ENCODE data around the gene CSAD. TPM values are rescaled to one million over a fixed set of nuclear protein-coding genes. Genes with fewer than 3 reads are reported as not detected.

CSAD gene
- total and polyA plus RNA-seq, 2 donors (not counting 1 experiment from before 2014, with no cell fraction given): 57.0 to 64.6 TPM

- intact Hi-C loops (cut with micrococcal nuclease): no loop called here
- no peaks in the 10 kb centered on the region for H3K9me3 ChIP-seq (ENCODE audit: control extremely low read depth in 1 of 3, control insufficient read depth in 2 of 3, insufficient read depth in 1 of 3, low read length in 2 of 3)
- POLR2A ChIA-PET: no interaction called here
These were observed 33.1 kb downstream of the CSAD start for GRCh38 chr12:53147653-53148052.

GRCh38 chr12:53147181-53147580, 33.5 kb downstream of the CSAD start:
- no peaks in the 10 kb centered on the region for H3K79me2 ChIP-seq (ENCODE audit: control insufficient read depth, insufficient read depth, low read length)
- no peaks in the 10 kb centered on the region for H3K9me3 ChIP-seq (ENCODE audit: control extremely low read depth in 1 of 3, control insufficient read depth in 2 of 3, insufficient read depth in 1 of 3, low read length in 2 of 3)
- H3K4me1 ChIP-seq (ENCODE audit: control insufficient read depth in 2 of 2, insufficient read depth in 2 of 2, low read length in 2 of 2): no peaks in the 10 kb centered on the region
- ATAC-seq (ENCODE audit: low read depth): no peak
- no peak overlapping the region for H3K4me2 ChIP-seq (replicated peaks; ENCODE audit: low read depth, low read length, poor library complexity, severe bottlenecking)
- no peaks in the 10 kb centered on the region for H4K20me1 ChIP-seq (ENCODE audit: control insufficient read depth, insufficient read depth, low read length, poor library complexity, severe bottlenecking)
- ChIA-PET POLR2A (no interaction called here), CTCF (no interaction called here)
- no peaks in the 10 kb centered on the region for H3K27me3 ChIP-seq (replicated peaks in 1 of 4; ENCODE audit: control extremely low read depth in 1 of 4, control insufficient read depth in 3 of 4, insufficient read depth in 4 of 4, low read length in 3 of 4)
- H2AFZ ChIP-seq (ENCODE audit: insufficient read depth, low read depth, low read length, poor library complexity, severe bottlenecking): no peak overlapping the region
- no peak for DNase-seq
- Mint-ChIP-seq H3K9me3 (ENCODE audit: insufficient read depth) (no peaks in the 10 kb centered on the region), H3K27ac (no peak overlapping the region), H3K27me3 (peaks cover 5% of the 10 kb centered on the region), H3K4me3 (no peak overlapping the region), H3K4me1 (no peaks in the 10 kb centered on the region)
- no peak overlapping the region for H3K9ac ChIP-seq (ENCODE audit: low read length)
- WGBS (ENCODE audit: insufficient coverage): no CpG with 5 or more reads among the region's 5 CpGs
- H3K27ac ChIP-seq (ENCODE audit: low read length in 2 of 2): no peak overlapping the region
- H3K4me3 ChIP-seq (ENCODE audit: control extremely low read depth in 1 of 5, extremely low read depth in 1 of 5, insufficient read depth in 1 of 5, low read depth in 2 of 5, low read length in 4 of 5): no peak overlapping the region
- H3K36me3 ChIP-seq (replicated peaks in 1 of 2; ENCODE audit: control extremely low read depth in 1 of 2, control insufficient read depth in 1 of 2, extremely low read depth in 1 of 2, insufficient read depth in 2 of 2, low read length in 1 of 2): no peaks in the 10 kb centered on the region
- no peak for TF ChIP-seq EZH2 (IDR thresholded peaks at IDR 0.05; ENCODE audit: borderline replicate concordance, insufficient read depth, low read depth, low read length, poor library complexity, severe bottlenecking)
- TF ChIP-seq CTCF (IDR thresholded peaks at IDR 0.05): no peak
- intact Hi-C loops (cut with micrococcal nuclease): no loop called here

More at GRCh38 chr12:53147653-53148052, 33.1 kb downstream of the CSAD start:
- Histone ChIP-seq H3K27ac (ENCODE audit: low read length in 2 of 2) (no peak overlapping the region), H3K36me3 (replicated peaks in 1 of 2; ENCODE audit: control extremely low read depth in 1 of 2, control insufficient read depth in 1 of 2, extremely low read depth in 1 of 2, insufficient read depth in 2 of 2, low read length in 1 of 2) (no peaks in the 10 kb centered on the region), H4K20me1 (ENCODE audit: control insufficient read depth, insufficient read depth, low read length, poor library complexity, severe bottlenecking) (no peaks in the 10 kb centered on the region), H3K4me2 (replicated peaks; ENCODE audit: low read depth, low read length, poor library complexity, severe bottlenecking) (no peak overlapping the region), H2AFZ (ENCODE audit: insufficient read depth, low read depth, low read length, poor library complexity, severe bottlenecking) (no peak overlapping the region), H3K79me2 (ENCODE audit: control insufficient read depth, insufficient read depth, low read length) (no peaks in the 10 kb centered on the region), H3K27me3 (replicated peaks in 1 of 4; ENCODE audit: control extremely low read depth in 1 of 4, control insufficient read depth in 3 of 4, insufficient read depth in 4 of 4, low read length in 3 of 4) (no peaks in the 10 kb centered on the region), H3K4me1 (ENCODE audit: control insufficient read depth in 2 of 2, insufficient read depth in 2 of 2, low read length in 2 of 2) (no peaks in the 10 kb centered on the region), H3K9ac (ENCODE audit: low read length) (no peak overlapping the region), H3K4me3 (ENCODE audit: control extremely low read depth in 1 of 5, extremely low read depth in 1 of 5, insufficient read depth in 1 of 5, low read depth in 2 of 5, low read length in 4 of 5) (no peak overlapping the region)
- CTCF ChIA-PET: no interaction called here
- peaks cover 3% of the 10 kb centered on the region for H3K27me3 Mint-ChIP-seq
- H3K4me1 Mint-ChIP-seq: no peaks in the 10 kb centered on the region
- DNase-seq (no peak), ATAC-seq (ENCODE audit: low read depth) (no peak)
- no CpG with 5 or more reads among the region's 15 CpGs for WGBS (ENCODE audit: insufficient coverage)
- TF ChIP-seq EZH2 (IDR thresholded peaks at IDR 0.05; ENCODE audit: borderline replicate concordance, insufficient read depth, low read depth, low read length, poor library complexity, severe bottlenecking) (no peak), CTCF (IDR thresholded peaks at IDR 0.05) (no peak)
- no peak overlapping the region for H3K27ac Mint-ChIP-seq
- H3K9me3 Mint-ChIP-seq (ENCODE audit: insufficient read depth): no peaks in the 10 kb centered on the region
- H3K4me3 Mint-ChIP-seq: no peak overlapping the region
